H1 (cell line): ENCODE measurements around the gene DPP10. TPM values are rescaled to one million over a fixed set of nuclear protein-coding genes. Genes with fewer than 3 reads are reported as not detected.

Experiments used
- CBX5 ChIP-seq: fragments of 300-800, 300-1000 bp; sonication (generic); IDR thresholded peaks from 2 replicates; pipeline ENCODE4 v1.7.1; 2016; ENCODE audit warnings: antibody characterized with exemption, low read length, low read depth
- CHD7 ChIP-seq: fragments of 300-600 bp; sonication (generic); IDR thresholded peaks from 2 replicates; pipeline ENCODE4 v1.7.1; 2012; ENCODE audit warnings: low read length, moderate library complexity, mild to moderate bottlenecking, inconsistent platforms; ENCODE audit not compliant: insufficient replicate concordance
- FOSL1 ChIP-seq: IDR thresholded peaks from 2 replicates; pipeline ENCODE4 v1.6.1; 2011; ENCODE audit warnings: mild to moderate bottlenecking, low read depth, low read length, moderate library complexity; ENCODE audit not compliant: insufficient read depth
- KDM4A ChIP-seq: IDR thresholded peaks from one replicate; pipeline ENCODE4 v1.7.1; 2012; ENCODE audit warnings: low read depth, mild to moderate bottlenecking, moderate library complexity, low read length, inconsistent platforms; ENCODE audit not compliant: severe bottlenecking
- POLR2AphosphoS5 ChIP-seq: IDR thresholded peaks from 2 replicates; pipeline ENCODE4 v1.6.1; 2011; ENCODE audit warnings: low read depth, low read length
- YY1 ChIP-seq: IDR thresholded peaks from 2 replicates; pipeline ENCODE4 v1.6.1; 2011; ENCODE audit warnings: low read depth, mild to moderate bottlenecking, low read length
- polyA plus RNA-seq, 7 experiments: library from polyadenylated mRNA; depleted of rRNA in 3 of 7; stranded (reverse) in 5 of 7; unstranded in 2 of 7; fragments of >200 nt in 5 of 7; fragments of 200-250 nt in 2 of 7; gene quantifications; 1 replicate in 5 of 7; 2 replicates in 1 of 7; 4 replicates in 1 of 7; pipeline versions ENCODE4 v1.2.1 to v1.2.3, GENCODE V29; 2011 to 2013; ENCODE audit warnings: missing spikeins in 2 of 7, mixed read lengths in 2 of 7
- total RNA-seq: library from RNA; stranded (reverse); fragmentation: NEBNext Ultra II Directional; extraction: Animal tissue kit (Norgen Biotek cat#: 25700); gene quantifications from 2 replicates; pipeline ENCODE4 v1.2.1, GENCODE V29; 2021

Gene DPP10
- total and polyA plus RNA-seq, 2 of the 8 experiments (the other 6 are each of a cell fraction or from before 2014, with no cell fraction given): 3.3 to 7.2 TPM

GRCh38 chr2:114787486-114787885 lies 345.0 kb downstream of the DPP10 start (continued):
- TF ChIP-seq POLR2AphosphoS5 (no peak), CHD7 (no peak), FOSL1 (no peak), YY1 (no peak), KDM4A (no peak), CBX5 (no peak)
